Pons (tissue), 1 donor: ENCODE measurements around the gene SCN8A.
A peak's percentile ranks its signal among the peaks of the same experiment; 100 is the strongest.
"Not testable (repeated sequence)": the region's sequence is repeated elsewhere in the genome, so short reads cannot be mapped to it uniquely, and the experiment has no call there.

ENCODE experiments used
- DNase-seq: peaks from one replicate; pipeline ENCODE4 v3.0.0-alpha.2; 2016; ENCODE audit warnings: low spot score

SCN8A gene

GRCh38 chr12:51771008-51771407 is 180.0 kb downstream of the SCN8A start:
- no peak for DNase-seq

GRCh38 chr12:51773145-51773869 is 182.3 kb downstream of the SCN8A start:
- DNase-seq, result no peak

GRCh38 chr12:51774933-51775332 is 183.9 kb downstream of the SCN8A start:
- no peak for DNase-seq

- DNase-seq, result no peak
Observed at GRCh38 chr12:51777457-51777856, 186.4 kb downstream of the SCN8A start.

GRCh38 chr12:51777973-51778372 is 186.9 kb downstream of the SCN8A start:
- no peak for DNase-seq

GRCh38 chr12:51779876-51780275 is 188.8 kb downstream of the SCN8A start:
- peak; percentile 81 for DNase-seq

- no peak for DNase-seq
Observed at GRCh38 chr12:51784688-51785087, 193.7 kb downstream of the SCN8A start.

GRCh38 chr12:51785906-51786305 is 194.9 kb downstream of the SCN8A start:
- DNase-seq, result no peak

GRCh38 chr12:51788876-51789275 is 197.8 kb downstream of the SCN8A start:
- DNase-seq, result no peak

- no peak for DNase-seq
Observed at GRCh38 chr12:51792417-51792816, 201.4 kb downstream of the SCN8A start.

- no peak for DNase-seq
Observed at GRCh38 chr12:51793201-51793600, 202.2 kb downstream of the SCN8A start.

GRCh38 chr12:51797301-51797700 is 206.3 kb downstream of the SCN8A start:
- DNase-seq, result no peak

- DNase-seq, result not testable (repeated sequence)
Observed at GRCh38 chr12:51798051-51798450, 207.0 kb downstream of the SCN8A start.

GRCh38 chr12:51798501-51798900 is 207.5 kb downstream of the SCN8A start:
- no peak for DNase-seq

GRCh38 chr12:51801027-51801426 is 210.0 kb downstream of the SCN8A start:
- DNase-seq, result no peak

GRCh38 chr12:51806896-51807295 is 215.9 kb downstream of the SCN8A start:
- no peak for DNase-seq

GRCh38 chr12:51809193-51809592 is 218.2 kb downstream of the SCN8A start:
- no peak for DNase-seq

- DNase-seq, result no peak
Observed at GRCh38 chr12:51811203-51812202, 220.5 kb downstream of the SCN8A start.

- no peak for DNase-seq
Observed at GRCh38 chr12:51812871-51813270, 221.8 kb downstream of the SCN8A start.

GRCh38 chr12:51813931-51814310 is 222.9 kb downstream of the SCN8A start:
- DNase-seq, result no peak

GRCh38 chr12:51814311-51815088 is 223.5 kb downstream of the SCN8A start:
- peak; percentile 48 for DNase-seq

- no peak for DNase-seq
Observed at GRCh38 chr12:51815571-51815970, 224.5 kb downstream of the SCN8A start.
